Measurements from ENCODE around the gene PTPRK. TPM values are rescaled to one million over a fixed set of nuclear protein-coding genes. Genes with fewer than 3 reads are reported as not detected.

PTPRK gene
- total and polyA plus RNA-seq, 9 of the 15 experiments (the other 6 are each of a cell fraction or from before 2014, with no cell fraction given) = 0.04 to 0.51 TPM; not detected in 7

DNA sequence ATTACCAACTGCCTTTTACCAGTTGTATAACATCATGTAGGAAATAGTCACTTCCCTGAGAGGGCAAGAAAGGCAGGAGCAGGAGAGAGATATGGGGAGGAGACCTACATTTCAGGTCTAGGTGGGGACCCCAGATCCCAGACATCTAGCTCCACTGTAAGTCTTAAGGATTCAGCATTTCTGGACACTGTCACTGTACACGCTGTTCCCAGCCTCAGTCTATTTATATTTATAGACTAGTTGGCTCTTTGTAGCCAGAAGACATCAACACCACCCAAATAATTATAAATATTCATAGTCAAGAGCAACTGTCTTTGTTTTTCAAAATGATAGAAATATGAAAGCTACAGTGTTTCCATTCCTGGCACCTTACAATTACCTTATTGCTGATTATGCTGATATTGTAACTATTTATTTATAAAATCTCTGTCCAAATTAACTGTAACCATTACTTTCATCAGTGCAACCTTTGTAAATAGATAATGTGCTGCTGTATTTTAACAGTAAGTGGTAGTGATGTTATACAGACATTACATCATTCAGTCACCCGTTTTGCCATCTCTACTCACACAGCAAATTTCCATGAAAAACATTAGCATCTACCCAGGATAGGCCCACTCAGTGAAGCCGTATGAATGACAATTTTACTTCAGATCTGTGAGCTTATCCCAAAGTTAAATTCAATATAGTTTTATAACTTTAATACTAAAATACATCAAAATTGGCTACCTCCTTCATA lies 162.8 kb downstream of the PTPRK start:
- intact Hi-C loops (cut with micrococcal nuclease) = no loop called here
- ATAC-seq (no peak), DNase-seq (ENCODE audit: extremely low read depth in 1 of 4, low spot score in 3 of 4) (no peak), FAIRE-seq (no peak)
- H2AFZ ChIP-seq (ENCODE audit: low read depth, low read length) = no peak overlapping the region
- no peak overlapping the region for H3K27ac ChIP-seq (ENCODE audit: extremely low read depth, low read depth, low read length)
- TF ChIP-seq NBN (IDR thresholded peaks at IDR 0.05; ENCODE audit: low read depth) = no peak
- in situ Hi-C loops (cut with MboI) = no loop called here
- no peaks in the 10 kb centered on the region for H3K9me3 ChIP-seq (replicated peaks; ENCODE audit: control insufficient read depth, insufficient read depth, low read depth, low read length)
- no peak overlapping the region for H3K4me2 ChIP-seq (ENCODE audit: insufficient read depth, low read length)
- ChIA-PET POLR2A (no interaction called here), CTCF (ENCODE audit: low intra/inter-chr PET ratio) (no interaction called here)
- no peaks in the 10 kb centered on the region for H3K9me1 ChIP-seq (ENCODE audit: control insufficient read depth, insufficient read depth, low read length)
- no peak overlapping the region for H3K4me3 ChIP-seq
- H3K79me2 ChIP-seq (ENCODE audit: control insufficient read depth, insufficient read depth, low read length) = no peaks in the 10 kb centered on the region
- BruUV-seq (replicated peaks) = no TSS peak
- no peaks in the 10 kb centered on the region for H3K36me3 ChIP-seq (ENCODE audit: control insufficient read depth, insufficient read depth, low read length)
- H4K20me1 ChIP-seq (replicated peaks; ENCODE audit: control insufficient read depth, insufficient read depth, low read length) = no peaks in the 10 kb centered on the region
- H3K27me3 ChIP-seq (ENCODE audit: control insufficient read depth in 2 of 2, insufficient read depth in 2 of 2, low read length in 2 of 2) = no peaks in the 10 kb centered on the region
- 0% methylated on average over 3 of the region's 3 CpGs for WGBS (ENCODE audit: insufficient coverage, low coverage, missing lambda C conversion rate)
- no peaks in the 10 kb centered on the region for H3K4me1 ChIP-seq (replicated peaks in 1 of 2; ENCODE audit: control insufficient read depth in 2 of 2, insufficient read depth in 2 of 2, low read length in 2 of 2)
- no peak overlapping the region for H3K9ac ChIP-seq (ENCODE audit: insufficient read depth in 1 of 2, low read depth in 2 of 2, low read length in 2 of 2)

DNA sequence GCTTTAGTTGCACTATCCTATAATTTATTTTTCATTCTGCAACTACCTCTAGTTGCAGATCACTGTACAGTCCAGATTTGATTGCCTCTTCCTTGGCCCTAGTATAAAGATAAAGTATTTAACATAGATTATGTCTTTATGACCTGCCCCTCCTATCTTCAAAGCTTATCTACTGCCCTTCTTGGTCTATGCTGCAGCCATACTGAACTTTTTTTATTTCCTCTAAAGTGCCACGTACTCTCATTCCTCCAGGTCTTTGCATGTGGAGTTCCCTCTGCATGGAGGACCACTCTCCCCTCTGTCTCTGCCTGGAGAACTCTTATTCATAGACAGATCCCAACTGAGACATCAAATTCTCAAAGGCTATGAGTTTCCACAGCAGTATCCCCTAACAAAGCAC lies 168.0 kb downstream of the PTPRK start:
- CTCF ChIA-PET (ENCODE audit: low intra/inter-chr PET ratio) = no interaction called here
- Histone ChIP-seq H3K79me2 (ENCODE audit: control insufficient read depth, insufficient read depth, low read length) (no peaks in the 10 kb centered on the region), H3K9me3 (replicated peaks; ENCODE audit: control insufficient read depth, insufficient read depth, low read depth, low read length) (no peaks in the 10 kb centered on the region), H3K27me3 (ENCODE audit: control insufficient read depth in 2 of 2, insufficient read depth in 2 of 2, low read length in 2 of 2) (no peaks in the 10 kb centered on the region), H3K9ac (ENCODE audit: insufficient read depth in 1 of 2, low read depth in 2 of 2, low read length in 2 of 2) (no peak overlapping the region), H2AFZ (ENCODE audit: low read depth, low read length) (no peak overlapping the region), H3K4me2 (ENCODE audit: insufficient read depth, low read length) (no peak overlapping the region), H3K9me1 (ENCODE audit: control insufficient read depth, insufficient read depth, low read length) (no peaks in the 10 kb centered on the region), H3K27ac (ENCODE audit: extremely low read depth, low read depth, low read length) (no peak overlapping the region), H4K20me1 (replicated peaks; ENCODE audit: control insufficient read depth, insufficient read depth, low read length) (no peaks in the 10 kb centered on the region), H3K4me3 (no peak overlapping the region), H3K4me1 (replicated peaks in 1 of 2; ENCODE audit: control insufficient read depth in 2 of 2, insufficient read depth in 2 of 2, low read length in 2 of 2) (no peaks in the 10 kb centered on the region), H3K36me3 (ENCODE audit: control insufficient read depth, insufficient read depth, low read length) (no peaks in the 10 kb centered on the region)
- BruUV-seq (replicated peaks) = no TSS peak
- intact Hi-C loops (cut with micrococcal nuclease) = no loop called here
- FAIRE-seq (no peak), DNase-seq (ENCODE audit: extremely low read depth in 1 of 4, low spot score in 3 of 4) (no peak), ATAC-seq (no peak)
- in situ Hi-C loops (cut with MboI) = no loop called here
- WGBS (ENCODE audit: insufficient coverage, low coverage, missing lambda C conversion rate) = 0% methylated on average over 1 of the region's 1 CpG
- POLR2A ChIA-PET = no interaction called here
- TF ChIP-seq KLF16 (IDR thresholded peaks at IDR 0.05) (no peak), POLR2AphosphoS2 (IDR thresholded peaks at IDR 0.05; ENCODE audit: low read length) (no peak), ZNF584 (CRISPR knock-in tag; IDR thresholded peaks at IDR 0.05; ENCODE audit: low read depth) (no peak), MEF2D (tag; conservative IDR thresholded peaks at IDR 0.05; ENCODE audit: low read depth) (no peak), ELF2 (CRISPR knock-in tag; IDR thresholded peaks at IDR 0.05) (no peak), ZBTB1 (CRISPR knock-in tag; IDR thresholded peaks at IDR 0.05; ENCODE audit: borderline replicate concordance, low read depth) (no peak), RFX7 (CRISPR knock-in tag; IDR thresholded peaks at IDR 0.05) (no peak), ZNF830 (CRISPR knock-in tag; IDR thresholded peaks at IDR 0.05) (no peak), HDAC3 (IDR thresholded peaks at IDR 0.05; ENCODE audit: borderline replicate concordance, partially characterized antibody) (no peak), ZNF274 (IDR thresholded peaks at IDR 0.05; ENCODE audit: borderline replicate concordance, low read depth, low read length) (no peak), ZNF232 (CRISPR knock-in tag; IDR thresholded peaks at IDR 0.05) (no peak)
- TF ChIP-seq, protein P1, sequence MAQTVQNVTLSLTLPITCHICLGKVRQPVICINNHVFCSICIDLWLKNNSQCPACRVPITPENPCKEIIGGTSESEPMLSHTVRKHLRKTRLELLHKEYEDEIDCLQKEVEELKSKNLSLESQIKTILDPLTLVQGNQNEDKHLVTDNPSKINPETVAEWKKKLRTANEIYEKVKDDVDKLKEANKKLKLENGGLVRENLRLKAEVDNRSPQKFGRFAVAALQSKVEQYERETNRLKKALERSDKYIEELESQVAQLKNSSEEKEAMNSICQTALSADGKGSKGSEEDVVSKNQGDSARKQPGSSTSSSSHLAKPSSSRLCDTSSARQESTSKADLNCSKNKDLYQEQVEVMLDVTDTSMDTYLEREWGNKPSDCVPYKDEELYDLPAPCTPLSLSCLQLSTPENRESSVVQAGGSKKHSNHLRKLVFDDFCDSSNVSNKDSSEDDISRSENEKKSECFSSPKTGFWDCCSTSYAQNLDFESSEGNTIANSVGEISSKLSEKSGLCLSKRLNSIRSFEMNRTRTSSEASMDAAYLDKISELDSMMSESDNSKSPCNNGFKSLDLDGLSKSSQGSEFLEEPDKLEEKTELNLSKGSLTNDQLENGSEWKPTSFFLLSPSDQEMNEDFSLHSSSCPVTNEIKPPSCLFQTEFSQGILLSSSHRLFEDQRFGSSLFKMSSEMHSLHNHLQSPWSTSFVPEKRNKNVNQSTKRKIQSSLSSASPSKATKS (CRISPR knock-in tag; IDR thresholded peaks at IDR 0.05) = no peak
- TF ChIP-seq, protein P2, sequence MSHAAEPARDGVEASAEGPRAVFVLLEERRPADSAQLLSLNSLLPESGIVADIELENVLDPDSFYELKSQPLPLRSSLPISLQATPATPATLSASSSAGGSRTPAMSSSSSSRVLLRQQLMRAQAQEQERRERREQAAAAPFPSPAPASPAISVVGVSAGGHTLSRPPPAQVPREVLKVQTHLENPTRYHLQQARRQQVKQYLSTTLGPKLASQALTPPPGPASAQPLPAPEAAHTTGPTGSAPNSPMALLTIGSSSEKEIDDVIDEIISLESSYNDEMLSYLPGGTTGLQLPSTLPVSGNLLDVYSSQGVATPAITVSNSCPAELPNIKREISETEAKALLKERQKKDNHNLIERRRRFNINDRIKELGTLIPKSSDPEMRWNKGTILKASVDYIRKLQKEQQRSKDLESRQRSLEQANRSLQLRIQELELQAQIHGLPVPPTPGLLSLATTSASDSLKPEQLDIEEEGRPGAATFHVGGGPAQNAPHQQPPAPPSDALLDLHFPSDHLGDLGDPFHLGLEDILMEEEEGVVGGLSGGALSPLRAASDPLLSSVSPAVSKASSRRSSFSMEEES (CRISPR knock-in tag; IDR thresholded peaks at IDR 0.05) = no peak

Measured in K562 (cell line).